Activated CD8-positive, alpha-beta memory T cell treated with anti-CD3 and anti-CD28 coated beads, Interleukin-2, amount 50 U/mL, for 48 hours (primary cell): Measurements from ENCODE around the gene XDH.

Experiments used
- DNase-seq: peaks from one replicate; pipeline ENCODE4 v3.0.0-alpha.2; 2020

XDH gene

GRCh38 chr2:31414601-31415241 is at the start of gene XDH:
Gene XDH (minus strand): TSS chr2:31414742. CDS start chr2:31414666, 76 bp downstream.
- no peak for DNase-seq

DNA sequence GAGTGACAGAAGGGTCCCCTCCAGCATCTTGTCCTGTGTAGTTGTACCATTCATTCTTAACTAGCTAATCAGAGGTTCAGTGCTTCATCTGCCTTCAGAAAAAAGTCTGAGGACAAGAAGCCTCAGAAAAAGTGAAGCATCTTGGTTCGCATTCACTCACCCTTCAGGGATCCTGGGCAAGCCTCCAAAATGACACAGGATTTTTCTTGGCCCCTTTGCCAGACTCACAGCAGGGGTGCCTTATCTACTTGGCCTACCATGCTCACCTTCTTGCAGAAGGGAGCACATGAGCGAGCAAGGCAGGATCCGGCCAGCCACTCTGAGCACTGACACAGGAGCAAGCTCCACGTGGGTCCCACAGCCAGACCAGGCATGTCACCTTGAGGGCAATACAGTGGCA is 43.1 kb upstream of the XDH start:
- no peak for DNase-seq

DNA sequence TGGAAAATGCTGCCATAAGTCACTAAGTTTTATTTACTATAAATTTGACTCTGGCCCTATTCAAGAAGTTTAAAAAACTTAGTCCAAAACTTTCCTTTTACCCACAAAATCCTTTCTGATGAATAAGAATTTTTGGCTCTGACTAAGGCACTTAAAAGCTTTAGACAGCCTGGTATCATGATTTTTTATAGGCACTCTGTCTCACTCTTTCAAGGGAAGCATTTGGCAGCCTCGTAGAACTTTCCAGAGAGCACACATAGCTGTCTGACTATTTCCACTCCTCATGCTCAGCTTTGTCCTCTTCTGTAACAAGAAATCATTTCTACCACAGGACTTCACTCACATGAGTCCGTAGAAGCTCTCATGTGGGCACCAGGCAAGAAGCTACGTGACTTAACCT is 32.3 kb upstream of the XDH start:
- no peak for DNase-seq

DNA sequence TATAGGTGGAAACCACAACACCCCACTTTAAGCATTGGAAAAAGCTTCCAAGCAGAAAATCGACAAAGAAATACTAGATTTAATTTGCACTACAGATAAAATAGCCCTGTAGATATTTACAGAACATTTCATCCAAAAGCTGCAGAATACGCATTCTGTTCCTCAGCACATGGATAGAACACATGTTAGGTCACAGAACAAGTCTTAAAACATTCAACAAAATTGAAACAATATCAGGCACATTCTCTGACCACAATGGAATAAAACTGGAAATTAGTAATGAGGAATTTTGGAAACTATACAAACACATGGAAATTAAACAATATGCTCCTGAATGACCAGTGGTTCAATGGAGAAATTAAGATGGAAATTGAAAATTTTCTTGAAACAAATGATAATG is 27.8 kb upstream of the XDH start:
- DNase-seq = no peak

DNA sequence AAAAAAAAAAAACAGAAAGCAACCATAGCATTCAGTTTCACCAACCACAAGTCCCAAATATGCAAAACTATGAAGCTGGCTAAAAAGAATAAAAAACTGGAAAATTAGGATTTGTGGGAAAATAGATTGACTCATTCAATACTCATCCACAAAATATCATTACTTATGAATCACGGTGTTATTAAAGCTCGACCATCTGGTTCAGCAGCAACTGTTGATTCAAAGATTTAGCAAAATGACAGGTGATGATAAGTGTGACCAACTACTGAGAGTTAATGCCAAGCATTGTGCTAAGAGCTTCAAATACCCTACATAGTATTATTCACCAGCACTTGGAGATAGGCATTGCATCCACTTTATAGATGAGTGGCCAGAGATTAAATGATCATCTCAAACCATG is 26.2 kb upstream of the XDH start:
- DNase-seq = no peak

DNA sequence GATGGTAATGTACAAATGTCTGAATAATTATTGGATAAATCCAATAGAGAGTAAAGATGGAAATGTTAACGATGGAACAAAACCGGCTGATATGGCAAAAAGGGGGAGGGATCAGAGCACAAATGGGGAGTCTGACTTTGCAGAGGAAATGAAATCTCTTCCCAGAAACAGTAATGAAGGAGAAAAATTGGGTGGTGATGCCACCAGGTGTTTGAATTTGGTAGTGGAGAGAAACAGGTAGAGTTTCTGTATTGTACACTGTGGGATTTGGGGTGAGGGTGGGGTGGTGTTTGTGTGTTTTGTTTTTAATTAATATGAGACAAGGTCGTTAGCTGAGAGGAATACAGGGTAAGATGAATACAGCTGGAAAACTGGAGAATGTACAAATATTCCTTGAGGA is 20.4 kb upstream of the XDH start:
- DNase-seq = no peak

- DNase-seq = no peak
These were observed 19.0 kb upstream of the XDH start for GRCh38 chr2:31433541-31433940.

GRCh38 chr2:31430439-31431165 is 16.1 kb upstream of the XDH start:
- DNase-seq = no peak

GRCh38 chr2:31429759-31430438 is 15.4 kb upstream of the XDH start:
- peak; percentile 59 for DNase-seq

- no peak for DNase-seq
These were observed 14.5 kb upstream of the XDH start for GRCh38 chr2:31429040-31429439.

DNA sequence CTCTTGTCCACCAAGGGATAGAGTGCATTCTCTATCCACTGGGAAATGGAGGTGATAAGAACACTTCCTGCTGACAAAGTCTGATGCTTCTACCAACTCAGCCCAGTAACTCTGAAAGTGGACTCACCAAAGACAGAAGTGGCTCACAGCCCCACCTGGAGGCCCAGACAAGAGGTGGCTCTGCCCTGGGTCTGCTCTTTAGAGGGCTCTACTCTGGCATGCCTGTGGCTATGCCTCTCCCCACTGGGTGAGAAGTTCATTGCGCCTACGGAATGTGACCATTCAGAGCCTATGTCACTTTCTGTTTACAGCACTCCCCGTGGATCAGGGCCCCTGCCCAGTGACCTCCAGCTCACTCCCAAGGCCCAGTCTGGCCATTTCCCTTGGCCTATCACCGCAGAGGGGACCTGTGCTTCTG is 13.5 kb upstream of the XDH start:
- no peak for DNase-seq

DNA sequence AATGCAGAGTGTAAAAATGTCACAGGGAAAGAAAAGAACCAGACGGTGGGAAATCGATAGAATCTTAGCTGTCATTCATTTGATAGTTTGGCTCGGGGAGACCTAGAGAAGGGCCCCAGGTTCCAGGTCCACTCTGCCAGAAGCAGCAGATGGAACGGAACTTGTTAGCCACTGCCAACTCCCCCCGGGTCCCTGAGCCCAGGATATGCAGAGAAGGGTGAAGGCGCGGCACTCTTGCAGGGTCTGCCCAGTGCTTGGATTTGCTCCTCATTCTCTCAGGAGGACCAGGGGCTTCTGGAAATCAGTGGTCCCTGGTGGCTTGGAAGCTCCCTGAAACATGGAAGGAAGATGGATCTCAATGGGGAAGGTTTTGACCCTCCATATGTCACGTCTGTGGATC is 11.6 kb upstream of the XDH start:
- DNase-seq = no peak

GRCh38 chr2:31421634-31422033 is 7.1 kb upstream of the XDH start:
- no peak for DNase-seq

GRCh38 chr2:31420936-31421335 is 6.4 kb upstream of the XDH start:
- no peak for DNase-seq

GRCh38 chr2:31419386-31419785 is 4.8 kb upstream of the XDH start:
- no peak for DNase-seq

DNA sequence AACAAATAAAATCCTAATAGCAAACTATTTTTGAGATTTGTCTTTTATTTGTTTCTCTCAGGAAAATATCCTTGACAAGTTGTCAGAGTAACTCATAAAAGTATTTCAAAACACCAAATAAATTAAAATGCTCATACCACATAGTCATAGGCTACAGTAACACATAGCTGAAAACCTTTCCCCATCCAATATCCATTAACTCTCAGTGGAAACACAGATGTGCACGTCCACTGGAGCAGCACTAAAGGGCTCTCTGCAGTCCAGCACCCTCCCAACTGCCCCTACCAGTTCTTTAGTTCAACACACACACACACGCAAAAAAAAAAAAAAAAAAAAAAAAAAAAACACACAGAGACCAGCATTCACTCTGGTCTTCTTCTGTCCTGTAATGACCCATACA is 879 bp upstream of the XDH start:
- no peak for DNase-seq

DNA sequence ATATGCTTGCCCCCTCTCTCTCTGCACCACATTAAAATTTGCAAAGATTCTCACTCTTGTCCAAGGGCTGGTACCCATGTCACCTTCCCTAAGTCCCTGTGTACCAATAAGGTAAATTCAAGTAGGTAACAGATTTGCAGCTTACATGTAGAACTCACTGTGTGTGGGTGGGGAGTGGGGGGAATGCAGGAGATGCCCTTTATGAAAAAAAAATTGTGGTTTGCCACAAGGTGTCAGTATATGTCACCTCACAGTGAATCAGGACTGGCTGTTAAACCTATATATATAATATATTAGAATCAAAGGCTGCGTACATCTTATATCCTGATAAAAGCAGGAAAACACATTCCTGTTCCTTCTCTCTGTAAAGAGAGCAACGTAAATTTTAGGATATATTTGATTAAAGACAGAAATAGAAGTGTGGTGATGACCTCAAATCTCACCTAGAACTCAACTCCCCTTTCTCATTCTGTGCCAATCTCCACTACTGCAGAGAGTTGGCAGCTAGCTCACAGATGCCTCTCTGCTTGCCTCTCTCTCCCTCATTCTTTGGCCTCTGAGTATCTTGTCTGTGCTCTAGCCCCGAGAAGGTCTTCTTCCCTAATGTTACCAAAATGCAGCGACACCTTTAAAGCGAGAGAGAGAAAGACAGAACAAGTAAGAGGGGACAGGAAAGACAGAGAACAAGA is 536 bp downstream of the XDH start:
- no peak for DNase-seq

- DNase-seq = no peak
These were observed 1.5 kb downstream of the XDH start for GRCh38 chr2:31413025-31413424.

- DNase-seq = no peak
These were observed 2.8 kb downstream of the XDH start for GRCh38 chr2:31411771-31412170.

DNA sequence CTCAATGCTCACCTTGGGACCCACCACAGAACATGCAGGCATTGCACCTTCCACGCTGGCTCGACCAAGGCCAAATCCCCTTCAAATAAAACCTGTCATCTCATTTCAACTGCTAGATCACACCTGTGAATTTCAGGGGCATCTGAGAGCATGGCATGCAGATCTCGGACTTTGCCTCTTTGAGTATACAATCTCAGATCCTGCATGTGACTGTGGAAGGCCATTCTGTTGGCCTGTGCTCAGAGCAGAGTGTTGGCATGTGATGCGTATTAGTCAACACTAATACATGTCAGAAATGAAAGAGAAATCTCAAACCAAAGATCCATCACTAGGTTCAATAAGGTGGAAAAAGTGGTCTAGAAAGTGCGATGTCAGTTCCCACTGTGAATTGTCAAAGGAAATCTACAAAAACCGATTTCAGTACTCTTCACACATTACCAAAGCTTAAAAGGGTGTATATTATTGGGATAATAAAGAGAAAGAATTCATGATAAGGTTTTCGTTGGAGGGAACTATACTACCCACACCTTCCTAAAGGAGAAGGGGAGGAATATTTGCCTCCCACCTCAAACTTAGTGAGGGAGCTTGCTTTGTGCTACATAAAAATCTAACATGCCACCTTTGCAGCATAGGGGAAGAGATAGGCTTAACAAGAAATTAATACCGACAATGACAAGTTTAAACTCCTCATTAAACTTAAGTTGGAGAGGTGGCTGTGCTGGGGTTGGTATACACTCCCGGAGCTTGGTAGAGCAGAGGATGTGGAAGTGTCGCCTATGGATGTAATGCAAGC is 7.8 kb downstream of the XDH start:
- DNase-seq = no peak

DNA sequence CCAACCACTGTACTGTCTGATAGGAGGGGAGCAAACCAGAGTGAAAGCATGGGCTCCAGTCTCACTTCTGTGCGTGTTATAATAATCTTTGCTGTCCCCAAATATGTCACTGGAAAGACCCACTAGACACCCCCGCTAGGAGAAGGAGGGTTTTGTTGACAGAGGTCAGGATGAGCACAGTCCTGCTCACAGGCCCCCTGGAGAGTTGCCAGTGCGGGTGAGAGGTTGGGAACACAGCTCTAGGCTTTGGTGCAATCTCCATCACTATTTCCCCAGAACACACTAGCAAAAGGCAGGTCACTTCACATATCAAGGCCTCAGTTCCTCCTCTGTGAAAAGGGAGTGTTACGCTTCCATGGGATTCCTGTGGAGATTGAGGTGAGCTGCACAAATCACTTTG is 9.7 kb downstream of the XDH start:
- no peak for DNase-seq

DNA sequence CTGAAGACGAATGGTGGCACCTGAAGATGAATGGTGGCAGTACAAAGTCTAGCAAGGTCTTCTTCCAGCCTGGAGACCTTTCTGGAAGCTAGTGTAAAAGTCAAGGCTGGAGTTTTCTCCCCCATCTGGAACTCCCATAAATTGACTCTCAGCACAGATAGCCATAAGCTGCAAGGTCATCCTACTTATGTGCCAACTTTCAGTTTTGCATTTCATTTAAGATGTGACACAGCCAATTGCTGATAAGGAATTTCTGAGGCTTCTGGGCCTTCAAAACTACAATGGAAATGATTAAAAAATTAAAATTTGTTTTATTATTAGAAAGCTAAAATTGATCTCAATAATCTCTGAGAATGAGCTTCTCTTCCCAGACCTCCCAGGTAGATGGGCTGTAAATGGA is 10.2 kb downstream of the XDH start:
- DNase-seq = no peak

GRCh38 chr2:31402388-31402787 is 12.2 kb downstream of the XDH start:
- DNase-seq = no peak
